Endothelial cell (in vitro differentiated cells): Measurements from ENCODE around the gene NODAL. TPM values are rescaled to one million over a fixed set of nuclear protein-coding genes. Genes with fewer than 3 reads are reported as not detected.
A peak's percentile ranks its signal among the peaks of the same experiment; 100 is the strongest.

Experiments
- DNase-seq: peaks from one replicate; pipeline ENCODE4 v3.0.0; 2021; ENCODE audit warnings: low spot score
- H3K27ac Mint-ChIP-seq: one replicate; pipeline ENCODE4 v1.8.0; 2021; ENCODE audit warnings: mixed read lengths, inconsistent platforms; ENCODE audit not compliant: unreplicated experiment
- H3K27me3 Mint-ChIP-seq: one replicate; pipeline ENCODE4 v1.8.0; 2021; ENCODE audit warnings: mild to moderate bottlenecking, moderate library complexity, mixed read lengths, inconsistent platforms; ENCODE audit not compliant: unreplicated experiment
- H3K36me3 Mint-ChIP-seq: one replicate; pipeline ENCODE4 v1.8.0; 2021; ENCODE audit warnings: mild to moderate bottlenecking, low read depth, mixed read lengths, inconsistent platforms; ENCODE audit not compliant: unreplicated experiment
- H3K4me1 Mint-ChIP-seq: one replicate; pipeline ENCODE4 v1.8.0; 2021; ENCODE audit warnings: mild to moderate bottlenecking, mixed read lengths, inconsistent platforms; ENCODE audit not compliant: unreplicated experiment
- H3K4me3 Mint-ChIP-seq: one replicate; pipeline ENCODE4 v1.8.0; 2021; ENCODE audit warnings: mild to moderate bottlenecking, mixed read lengths, inconsistent platforms; ENCODE audit not compliant: unreplicated experiment
- H3K9me3 Mint-ChIP-seq: one replicate; pipeline ENCODE4 v1.8.0; 2021; ENCODE audit warnings: mixed read lengths, inconsistent platforms; ENCODE audit not compliant: unreplicated experiment
- CTCF ChIP-seq: fragments of 200-600 bp; sonication (generic); IDR thresholded peaks from one replicate; pipeline ENCODE4 v1.5.0; 2021; ENCODE audit warnings: antibody characterized with exemption; ENCODE audit not compliant: unreplicated experiment
- total RNA-seq: library from RNA; stranded (reverse); fragmentation: NEBNext Ultra II Directional; extraction: Animal tissue kit (Norgen Biotek cat#: 25700); gene quantifications from one replicate; pipeline ENCODE4 v1.2.1, GENCODE V29; 2021; ENCODE audit not compliant: unreplicated experiment

NODAL gene
- total RNA-seq, 1 donor from 2014 or later: 1.5 TPM

- Mint-ChIP-seq H3K27me3 (peaks cover 23% of the 10 kb centered on the region), H3K36me3 (no peaks in the 10 kb centered on the region), H3K9me3 (no peaks in the 10 kb centered on the region), H3K4me3 (peak overlapping the region; percentile 86), H3K4me1 (peaks cover 12% of the 10 kb centered on the region), H3K27ac (no peak overlapping the region)
- DNase-seq: no peak
- TF ChIP-seq CTCF: no peak
Measured at GRCh38 chr10:70440296-70441160, 953 bp downstream of the NODAL start.

DNA sequence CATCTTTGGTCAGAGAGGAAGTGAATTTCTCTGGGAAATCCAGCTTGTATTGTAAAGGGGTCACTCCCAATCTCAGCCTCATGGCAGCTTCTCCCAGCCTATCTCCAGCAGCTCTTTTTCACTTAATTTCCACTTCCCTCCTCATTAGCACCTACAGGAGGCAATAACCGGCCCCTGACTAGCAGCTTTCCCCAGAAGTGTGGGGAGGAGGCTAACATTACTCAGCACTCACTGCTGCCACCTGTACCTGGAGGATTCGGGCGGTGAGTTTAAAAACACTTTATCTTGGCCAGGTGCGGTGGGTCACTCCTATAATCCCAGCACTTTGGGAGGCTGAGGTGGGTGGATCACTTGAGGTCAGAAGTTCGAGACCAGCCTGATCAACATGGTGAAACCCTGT, 3.8 kb downstream of the NODAL start:
- peaks cover 20% of the 10 kb centered on the region for H3K27me3 Mint-ChIP-seq
- no peak for DNase-seq

GRCh38 chr10:70435241-70436085, 6.0 kb downstream of the NODAL start:
- Mint-ChIP-seq H3K27me3 (peaks cover 11% of the 10 kb centered on the region), H3K4me1 (peaks cover 9% of the 10 kb centered on the region), H3K27ac (no peak overlapping the region), H3K36me3 (no peaks in the 10 kb centered on the region), H3K9me3 (no peaks in the 10 kb centered on the region), H3K4me3 (no peak overlapping the region)
- no peak for DNase-seq
- TF ChIP-seq CTCF: no peak

More for the DNA sequence above, 3.8 kb downstream of the NODAL start:
- no peaks in the 10 kb centered on the region for H3K36me3 Mint-ChIP-seq
- no peak overlapping the region for H3K27ac Mint-ChIP-seq
- peaks cover 14% of the 10 kb centered on the region for H3K4me1 Mint-ChIP-seq
- H3K4me3 Mint-ChIP-seq: no peak overlapping the region
- TF ChIP-seq CTCF: no peak
- no peaks in the 10 kb centered on the region for H3K9me3 Mint-ChIP-seq

GRCh38 chr10:70433581-70434280, 7.8 kb downstream of the NODAL start:
- no peaks in the 10 kb centered on the region for H3K9me3 Mint-ChIP-seq
- no peak overlapping the region for H3K4me3 Mint-ChIP-seq

More at GRCh38 chr10:70433581-70434280, 7.8 kb downstream of the NODAL start:
- TF ChIP-seq CTCF: no peak
- Mint-ChIP-seq H3K4me1 (peaks cover 7% of the 10 kb centered on the region), H3K27me3 (peaks cover 4% of the 10 kb centered on the region), H3K27ac (no peak overlapping the region), H3K36me3 (no peaks in the 10 kb centered on the region)
- DNase-seq: no peak
